GM12878 (cell line): ENCODE data around the gene UGGT1. TPM values are rescaled to one million over a fixed set of nuclear protein-coding genes. Genes with fewer than 3 reads are reported as not detected.

Source experiments
- ATAC-seq: fragments of 200-7000 bp; cut with Tn5 transposase; 3 replicates; pipeline ENCODE4 v1.9.1; 2020; ENCODE audit warnings: mild to moderate bottlenecking, moderate library complexity
- BruUV-seq: library from RNA; stranded (reverse); fragments of 400-500 nt; replicated peaks from 2 replicates; lab custom pipeline; 2021; lab: Mats Ljungman, UMichigan
- CTCF ChIA-PET: fragments of 300-600 bp; sonication (Branson Sonifier 250); formaldehyde crosslinking; extraction: SDS; loops from one replicate; lab custom pipeline; 2021; ENCODE audit warnings: inconsistent platforms; lab: Yijun Ruan, JAX
- POLR2A ChIA-PET: fragments of 350-600 bp; formaldehyde crosslinking; extraction: SDS; loops from one replicate; lab custom pipeline; 2021; ENCODE audit warnings: inconsistent platforms; lab: Charles Lee
- RAD21 ChIA-PET: fragments of 300-600 bp; sonication (Branson Sonifier 250); formaldehyde crosslinking; loops from one replicate; lab custom pipeline; 2023; ENCODE audit warnings: antibody characterized with exemption; ENCODE audit not compliant: unreplicated experiment; lab: Charles Lee
- SMC1A ChIA-PET: fragments of 300-600 bp; sonication (Branson Sonifier 250); formaldehyde crosslinking; loops from one replicate; lab custom pipeline; 2023; ENCODE audit not compliant: unreplicated experiment, uncharacterized antibody; lab: Charles Lee
- DNase-seq: peaks from one replicate; pipeline ENCODE4 v3.0.0-alpha.2; 2011; ENCODE audit warnings: low read depth, low spot score
- FAIRE-seq: peaks from 3 replicates; lab custom pipeline; 2011; peaks lifted over from hg19 to GRCh38; lab: Jason Lieb, UNC
- H2AFZ ChIP-seq: 2 replicates; pipeline ENCODE4 v1.6.0; 2011; ENCODE audit warnings: low read depth, low read length, control low read depth; ENCODE audit not compliant: control insufficient read depth
- H3K27ac ChIP-seq: 2 replicates; pipeline ENCODE4 v1.5.1; 2011; ENCODE audit warnings: control low read depth; ENCODE audit not compliant: control insufficient read depth, insufficient read depth
- H3K27me3 ChIP-seq, 2 experiments: replicated peaks in 1 of 2; 2 replicates each; pipeline versions ENCODE4 v1.6.0 to v1.6.1; 2011; ENCODE audit warnings: low read length in 1 of 2; ENCODE audit not compliant: control insufficient read depth in 2 of 2, insufficient read depth in 2 of 2
- H3K36me3 ChIP-seq, 2 experiments: 2 replicates each; pipeline ENCODE4 v1.5.1; 2011; ENCODE audit warnings: low read length in 1 of 2; ENCODE audit not compliant: control insufficient read depth in 2 of 2, insufficient read depth in 2 of 2
- H3K4me1 ChIP-seq: 2 replicates; pipeline ENCODE4 v1.6.1; 2011; ENCODE audit warnings: mild to moderate bottlenecking, low read length, moderate library complexity, mixed read lengths; ENCODE audit not compliant: control insufficient read depth, insufficient read depth
- H3K4me2 ChIP-seq: 2 replicates; pipeline ENCODE4 v1.6.0; 2011; ENCODE audit warnings: control low read depth; ENCODE audit not compliant: control insufficient read depth, insufficient read depth
- H3K4me3 ChIP-seq: fragments of 200-600 bp; sonication (generic); 2 replicates; pipeline ENCODE4 v1.5.1; 2016
- H3K79me2 ChIP-seq: 2 replicates; pipeline ENCODE4 v1.6.0; 2011; ENCODE audit warnings: low read length; ENCODE audit not compliant: control insufficient read depth, insufficient read depth
- H3K9ac ChIP-seq: 2 replicates; pipeline ENCODE4 v1.8.0; 2011; ENCODE audit warnings: low read length, control low read depth, mixed read lengths; ENCODE audit not compliant: control insufficient read depth, insufficient read depth
- H3K9me3 ChIP-seq: replicated peaks from 3 replicates; pipeline ENCODE4 v1.5.1; 2011; ENCODE audit warnings: mild to moderate bottlenecking, low read length; ENCODE audit not compliant: control insufficient read depth, insufficient read depth
- H4K20me1 ChIP-seq: 2 replicates; pipeline ENCODE4 v1.6.0; 2011; ENCODE audit not compliant: control insufficient read depth, insufficient read depth
- BCL3 ChIP-seq: IDR thresholded peaks from 2 replicates; pipeline ENCODE4 v1.6.1; 2011; ENCODE audit warnings: borderline replicate concordance, low read depth, mild to moderate bottlenecking, moderate library complexity, low read length; ENCODE audit not compliant: insufficient read depth, poor library complexity, severe bottlenecking
- FOXK2 ChIP-seq: fragments of 450-650 bp; IDR thresholded peaks from 2 replicates; pipeline ENCODE4 v1.6.1; 2017; ENCODE audit warnings: mild to moderate bottlenecking, moderate library complexity
- KLF5 ChIP-seq: fragments of 450-650 bp; IDR thresholded peaks from 2 replicates; pipeline ENCODE4 v1.6.1; 2014; ENCODE audit warnings: mild to moderate bottlenecking; ENCODE audit not compliant: partially characterized antibody
- POLR2AphosphoS5 ChIP-seq: IDR thresholded peaks from 2 replicates; pipeline ENCODE4 v1.6.1; 2011; ENCODE audit warnings: mild to moderate bottlenecking, low read length, inconsistent platforms
- RELA ChIP-seq: fragments of 450-650 bp; IDR thresholded peaks from 2 replicates; pipeline ENCODE4 v1.8.0; 2014; ENCODE audit warnings: borderline replicate concordance; ENCODE audit not compliant: partially characterized antibody
- SKIL ChIP-seq: fragments of 450-650 bp; IDR thresholded peaks from 2 replicates; pipeline ENCODE4 v1.6.1; 2017; ENCODE audit warnings: mild to moderate bottlenecking, low read depth, inconsistent platforms; ENCODE audit not compliant: poor library complexity, severe bottlenecking
- ZNF24 ChIP-seq: fragments of 450-650 bp; IDR thresholded peaks from 2 replicates; pipeline ENCODE4 v1.6.1; 2017; ENCODE audit warnings: antibody characterized with exemption, mild to moderate bottlenecking
- ZNF274 ChIP-seq: IDR thresholded peaks from one replicate; pipeline ENCODE4 v1.8.0; 2011; ENCODE audit not compliant: insufficient read length, insufficient read depth
- WGBS: methylation state at CpG from one replicate; pipeline ENCODE4 v1.1.6; 2016; ENCODE audit warnings: low lambda C conversion rate; ENCODE audit not compliant: insufficient replicate concordance, insufficient coverage; ENCODE audit errors: missing lambda C conversion rate; 5-methylcytosine and 5-hydroxymethylcytosine counted together
- in situ Hi-C: fragments of 300-500 bp; cut with MboI; formaldehyde crosslinking; loops from 9 replicates; pipeline ENCODE4 v1.14.3; 2018; ENCODE audit warnings: mixed read lengths
- intact Hi-C: fragments of 100-400 bp; cut with micrococcal nuclease; formaldehyde crosslinking; loops from one replicate; pipeline ENCODE4 v1.14.2; 2022; ENCODE audit not compliant: unreplicated experiment
- polyA plus RNA-seq, 11 experiments: library from polyadenylated mRNA; depleted of rRNA in 4 of 11; unstranded in 6 of 11; stranded (reverse) in 5 of 11; fragments of >200 nt; fragmentation: Nextera tagmentation in 4 of 11; fragmentation: Illumina TruSeq in 1 of 11; extraction: Ambion mirVana in 4 of 11; extraction: Trizol in 1 of 11; gene quantifications; 1 replicate in 1 of 11; 2 replicates in 10 of 11; pipeline versions ENCODE4 v1.2.1 to v1.2.3, GENCODE V29; 2011 to 2016; ENCODE audit warnings: inconsistent platforms in 2 of 11, missing spikeins in 2 of 11, low read depth in 1 of 11
- total RNA-seq, 4 experiments: library from RNA; depleted of rRNA in 3 of 4; stranded (reverse); fragments of >200 nt in 3 of 4; fragmentation: Illumina TruSeq in 1 of 4; extraction: Trizol in 1 of 4; gene quantifications; 2 replicates each; pipeline versions ENCODE4 v1.2.1 to v1.2.3, GENCODE V29; 2013 to 2021

UGGT1 gene
- total and polyA plus RNA-seq, 10 of the 15 experiments (the other 5 are each of a cell fraction or from before 2014, with no cell fraction given) = 4.1 to 49.8 (median 28.5) TPM

DNA sequence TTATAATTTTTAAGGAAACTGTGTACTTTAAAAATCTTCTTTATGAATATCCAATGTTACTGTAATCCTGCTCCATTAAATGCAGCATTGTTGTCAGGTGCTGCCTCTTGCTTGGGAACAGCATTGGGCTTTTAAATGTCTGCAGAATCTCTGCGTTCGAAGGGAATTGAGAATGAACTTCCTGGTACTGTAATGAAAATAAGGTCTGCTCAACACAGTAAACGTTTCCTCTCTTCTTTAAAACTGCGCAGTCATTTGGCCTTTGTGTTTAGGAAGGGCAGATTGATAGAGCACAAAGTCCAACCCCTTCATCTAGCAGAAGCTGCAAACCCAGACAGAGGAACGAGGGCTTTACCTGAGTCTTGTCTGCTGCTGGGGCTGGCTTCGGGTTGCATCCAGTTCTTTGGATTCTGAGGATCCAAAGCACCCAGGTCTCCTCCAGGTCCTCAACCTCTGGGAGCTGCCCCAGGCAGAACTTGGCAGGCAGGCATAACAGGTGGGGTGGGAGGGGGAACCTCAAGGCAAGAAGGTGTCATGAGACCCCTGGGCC lies 104.5 kb downstream of the UGGT1 start:
- no peak for FAIRE-seq
- ChIA-PET POLR2A (no interaction called here), CTCF (interaction anchor here (1.2 kb wide), 1 partner anchor 38 kb away, joined by 5 read pairs; no protein-coding TSS in a partner anchor), SMC1A (no interaction called here), RAD21 (no interaction called here)
- Histone ChIP-seq H3K9ac (no peak overlapping the region), H3K4me1 (peaks cover 3% of the 10 kb centered on the region; the same call in 1 of the 2 replicates), H3K36me3 (peaks cover 3 to 9% of the 10 kb centered on the region in 2 experiments), H2AFZ (no peak overlapping the region), H4K20me1 (no peaks in the 10 kb centered on the region), H3K27ac (no peak overlapping the region), H3K79me2 (no peaks in the 10 kb centered on the region), H3K9me3 (no peaks in the 10 kb centered on the region), H3K4me3 (no peak overlapping the region), H3K27me3 (no peaks in the 10 kb centered on the region), H3K4me2 (no peak overlapping the region)
- TF ChIP-seq FOXK2 = no peak
- no peak for TF ChIP-seq POLR2AphosphoS5
- no peak for TF ChIP-seq RELA
- TF ChIP-seq SKIL = no peak
- in situ Hi-C loops (no loop called here), intact Hi-C loops (no loop called here)
- BruUV-seq = no TSS peak
- ATAC-seq = no peak
- DNase-seq = no peak
- WGBS = 76% methylated on average over 6 of the region's 6 CpGs

GRCh38 chr2:128196026-128196425 lies 105.0 kb downstream of the UGGT1 start:
- RAD21 ChIA-PET = no interaction called here
- no peaks in the 10 kb centered on the region for H3K79me2 ChIP-seq
- TF ChIP-seq BCL3 (no peak), KLF5 (no peak), ZNF274 (no peak), ZNF24 (no peak)
- no peak for FAIRE-seq
- no peak overlapping the region for H2AFZ ChIP-seq
- no peak overlapping the region for H3K4me2 ChIP-seq
- H3K36me3 ChIP-seq = peaks cover 0 to 4% of the 10 kb centered on the region in 2 experiments; a peak in 2 of 4 replicates
- CTCF ChIA-PET = interaction anchor here (1.2 kb wide), 1 partner anchor 37 kb away, joined by 5 read pairs; no protein-coding TSS in a partner anchor
- no peaks in the 10 kb centered on the region for H3K27me3 ChIP-seq
- H3K27ac ChIP-seq = no peak overlapping the region
- no peak overlapping the region for H3K9ac ChIP-seq
- DNase-seq = no peak
- peaks cover 3% of the 10 kb centered on the region; the same call in 1 of the 2 replicates for H3K4me1 ChIP-seq
- H4K20me1 ChIP-seq = no peaks in the 10 kb centered on the region
- no peak overlapping the region for H3K4me3 ChIP-seq
- POLR2A ChIA-PET = no interaction called here
- intact Hi-C loops = no loop called here
- in situ Hi-C loops = no loop called here
- no TSS peak for BruUV-seq
- SMC1A ChIA-PET = no interaction called here
- no peaks in the 10 kb centered on the region for H3K9me3 ChIP-seq
- WGBS = 30% methylated on average over 3 of the region's 5 CpGs
- no peak; the same call in 1 of the 3 replicates for ATAC-seq
